NCI-H2196 (cell line): Measurements from ENCODE around the gene DAB2IP.

Experiments
- DNase-seq: peaks from one replicate; lab custom pipeline; 2025; ENCODE audit not compliant: unreplicated experiment; lab: John Stamatoyannopoulos, UW

The DAB2IP gene

GRCh38 chr9:121757281-121757585 lies 105.8 kb downstream of the DAB2IP start:
- DNase-seq, result no peak

DNA sequence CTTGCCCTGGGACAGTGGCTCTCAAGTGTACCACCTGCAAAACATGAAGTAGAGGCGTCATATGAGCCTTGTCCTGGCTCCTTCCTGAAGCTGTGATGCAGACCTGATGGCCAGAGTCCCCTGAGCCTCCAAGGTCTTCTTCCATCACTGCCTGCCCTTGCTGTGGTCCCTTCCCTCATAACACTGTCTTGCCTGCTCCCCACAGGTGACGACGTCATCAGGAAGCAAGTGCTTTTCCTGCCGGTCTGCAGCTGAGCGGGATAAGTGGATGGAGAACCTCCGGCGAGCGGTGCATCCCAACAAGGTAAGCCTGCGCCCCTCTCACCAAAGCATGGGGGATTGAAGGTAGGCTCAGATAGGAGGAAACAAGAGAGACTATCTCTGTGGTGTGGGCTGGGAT lies 107.3 kb downstream of the DAB2IP start:
- no peak for DNase-seq

GRCh38 chr9:121759996-121760395 lies 108.6 kb downstream of the DAB2IP start:
- no peak for DNase-seq

DNA sequence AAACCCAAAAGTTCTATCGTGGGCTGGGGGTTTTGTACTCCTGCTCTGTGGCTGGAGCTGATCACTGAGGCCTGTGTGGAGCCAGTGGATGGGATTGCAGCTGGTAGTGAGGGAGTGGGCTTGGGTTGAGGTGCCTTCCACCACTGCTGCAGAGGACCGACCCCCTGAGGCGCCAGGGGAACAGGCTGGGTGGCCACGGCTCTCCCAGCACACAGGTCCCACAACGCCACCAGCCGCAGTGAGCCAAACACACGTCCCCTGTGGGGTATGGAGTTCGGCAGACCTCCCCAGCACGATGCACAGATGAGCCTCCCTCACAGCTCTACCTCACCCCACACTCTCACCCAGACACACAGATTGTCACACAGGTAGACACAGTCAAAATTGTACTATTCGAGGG lies 109.1 kb downstream of the DAB2IP start:
- DNase-seq, result no peak

GRCh38 chr9:121763131-121763530 lies 111.7 kb downstream of the DAB2IP start:
- no peak for DNase-seq

DNA sequence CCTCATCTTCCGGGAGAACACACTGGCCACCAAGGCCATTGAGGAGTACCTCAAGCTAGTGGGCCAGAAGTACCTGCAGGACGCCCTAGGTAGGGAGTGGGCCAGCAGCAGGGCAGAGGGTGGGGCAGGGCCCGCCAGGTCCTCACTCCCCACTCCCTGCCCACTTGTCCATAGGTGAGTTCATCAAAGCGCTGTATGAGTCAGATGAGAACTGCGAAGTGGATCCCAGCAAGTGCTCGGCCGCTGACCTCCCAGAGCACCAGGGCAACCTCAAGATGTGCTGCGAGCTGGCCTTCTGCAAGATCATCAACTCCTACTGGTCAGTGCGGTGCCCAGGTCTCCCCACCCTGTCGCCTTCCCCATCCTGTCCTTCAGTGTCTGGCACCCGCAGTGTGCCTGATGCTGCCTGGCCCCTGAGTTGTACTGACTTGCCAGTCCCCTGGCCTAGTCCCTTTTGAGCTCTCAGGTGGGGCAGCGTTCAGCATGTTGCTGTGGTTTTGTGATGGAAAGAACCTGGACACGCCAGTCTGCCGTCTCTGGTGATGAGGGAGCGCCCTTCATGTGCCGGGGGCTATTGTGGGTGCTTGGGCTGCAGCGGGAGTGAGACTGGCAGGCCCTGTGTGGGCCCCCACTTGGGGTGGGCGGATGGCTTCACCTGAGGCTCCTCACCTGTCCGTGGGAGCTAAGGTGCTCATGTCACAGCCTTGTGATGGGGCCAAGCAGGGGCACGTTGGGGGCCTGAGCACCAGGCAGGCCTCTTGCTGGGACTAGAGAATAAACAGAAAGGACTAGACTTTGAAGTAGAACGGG lies 112.3 kb downstream of the DAB2IP start:
- DNase-seq, result no peak

DNA sequence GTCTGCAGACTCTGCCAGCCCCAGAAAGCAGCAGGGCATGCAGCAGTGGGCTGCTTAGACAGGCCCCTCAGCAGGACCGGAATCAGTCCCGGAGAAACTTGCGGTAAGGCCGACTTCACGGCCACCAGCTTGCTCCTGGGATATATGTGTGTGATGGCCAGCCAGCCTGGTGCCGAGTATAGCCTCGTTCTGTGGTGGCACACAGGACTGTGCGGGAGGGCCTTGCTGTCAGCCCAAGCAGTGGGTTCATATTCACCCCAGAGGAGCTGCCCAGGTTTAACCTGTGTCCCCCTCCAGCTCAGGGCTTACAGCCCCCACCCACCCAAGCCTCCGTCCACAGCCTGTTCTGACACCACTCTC lies 112.9 kb downstream of the DAB2IP start:
- DNase-seq, result no peak

GRCh38 chr9:121765021-121765950 lies 113.9 kb downstream of the DAB2IP start:
- DNase-seq, result no peak

- no peak for DNase-seq
Observed at GRCh38 chr9:121766081-121766683, 114.7 kb downstream of the DAB2IP start.

DNA sequence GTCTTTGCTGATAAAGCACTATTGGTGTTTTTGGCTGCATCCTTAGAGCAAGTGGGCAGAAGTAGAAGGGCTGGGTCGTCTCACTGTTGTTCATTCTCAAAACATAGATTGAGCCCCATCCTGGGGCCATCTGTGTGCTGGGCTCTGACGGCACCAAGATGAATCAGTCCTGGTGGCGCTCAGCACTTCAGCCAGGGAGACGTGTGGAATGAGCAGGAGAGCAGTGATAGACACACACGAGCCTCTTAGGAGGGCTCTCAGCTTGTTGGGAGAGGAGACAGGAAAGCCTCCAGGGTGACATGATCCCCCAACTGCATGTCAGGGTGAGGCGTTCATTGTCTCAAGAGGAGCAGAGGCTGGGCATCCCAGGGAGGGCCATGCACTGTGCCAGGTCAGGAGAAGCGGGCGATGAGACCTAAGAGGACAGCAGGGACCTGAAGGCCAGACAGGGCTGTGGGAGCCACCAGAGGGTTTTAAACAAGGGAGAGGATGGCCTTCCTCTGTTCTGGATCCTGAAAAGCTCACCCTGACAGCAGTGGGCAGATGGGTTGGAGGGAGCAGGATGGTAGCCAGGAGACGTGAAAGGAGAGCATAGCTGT lies 115.8 kb downstream of the DAB2IP start:
- DNase-seq, result no peak

DNA sequence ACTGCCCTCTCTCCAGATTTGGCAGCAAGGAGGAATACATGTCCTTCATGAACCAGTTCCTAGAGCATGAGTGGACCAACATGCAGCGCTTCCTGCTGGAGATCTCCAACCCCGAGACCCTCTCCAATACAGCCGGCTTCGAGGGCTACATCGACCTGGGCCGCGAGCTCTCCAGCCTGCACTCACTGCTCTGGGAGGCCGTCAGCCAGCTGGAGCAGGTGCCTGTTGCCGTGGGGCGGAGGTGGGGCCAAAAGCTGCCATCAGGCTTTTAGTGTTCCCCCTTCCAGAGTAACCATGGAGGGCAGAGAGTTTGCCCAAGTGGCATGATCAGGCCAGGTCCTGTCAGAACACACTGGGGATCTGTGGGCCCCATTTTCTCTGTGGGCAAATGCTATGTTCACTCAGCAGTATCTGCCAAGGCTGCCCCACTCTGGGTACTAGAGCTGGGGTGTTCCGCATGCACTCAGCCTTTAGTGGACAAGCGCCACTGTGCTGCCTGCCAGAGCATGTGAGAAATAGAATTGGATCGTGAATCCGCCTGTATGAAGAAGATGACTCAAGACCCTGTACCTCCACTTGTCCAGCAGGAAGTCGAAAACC lies 117.1 kb downstream of the DAB2IP start:
- DNase-seq, result no peak

GRCh38 chr9:121769939-121770338 lies 118.5 kb downstream of the DAB2IP start:
- no peak for DNase-seq

- no peak for DNase-seq
Observed at GRCh38 chr9:121770415-121771273, 119.2 kb downstream of the DAB2IP start.

DNA sequence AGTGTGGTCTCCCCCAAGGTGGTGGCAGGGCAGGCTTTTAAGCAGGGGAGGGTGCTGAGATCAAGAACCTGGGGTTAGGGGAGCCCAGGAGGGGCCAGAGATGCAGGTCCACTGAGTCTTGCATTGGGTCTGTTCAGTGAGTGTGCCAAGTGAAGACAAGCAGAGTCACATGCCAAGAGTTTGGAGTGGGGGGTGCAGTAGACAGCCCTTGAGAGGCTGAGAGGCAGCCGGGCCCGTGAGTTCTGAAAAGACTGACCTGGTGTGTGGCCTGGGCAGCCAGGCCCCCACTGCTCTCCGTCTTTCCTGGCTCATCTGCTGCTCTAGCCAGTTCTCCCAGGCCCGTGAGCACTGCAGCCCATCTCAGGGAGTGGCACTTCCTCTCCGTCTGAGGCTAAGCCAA lies 120.0 kb downstream of the DAB2IP start:
- DNase-seq, result no peak

GRCh38 chr9:121771851-121772599 lies 120.6 kb downstream of the DAB2IP start:
- no peak for DNase-seq

DNA sequence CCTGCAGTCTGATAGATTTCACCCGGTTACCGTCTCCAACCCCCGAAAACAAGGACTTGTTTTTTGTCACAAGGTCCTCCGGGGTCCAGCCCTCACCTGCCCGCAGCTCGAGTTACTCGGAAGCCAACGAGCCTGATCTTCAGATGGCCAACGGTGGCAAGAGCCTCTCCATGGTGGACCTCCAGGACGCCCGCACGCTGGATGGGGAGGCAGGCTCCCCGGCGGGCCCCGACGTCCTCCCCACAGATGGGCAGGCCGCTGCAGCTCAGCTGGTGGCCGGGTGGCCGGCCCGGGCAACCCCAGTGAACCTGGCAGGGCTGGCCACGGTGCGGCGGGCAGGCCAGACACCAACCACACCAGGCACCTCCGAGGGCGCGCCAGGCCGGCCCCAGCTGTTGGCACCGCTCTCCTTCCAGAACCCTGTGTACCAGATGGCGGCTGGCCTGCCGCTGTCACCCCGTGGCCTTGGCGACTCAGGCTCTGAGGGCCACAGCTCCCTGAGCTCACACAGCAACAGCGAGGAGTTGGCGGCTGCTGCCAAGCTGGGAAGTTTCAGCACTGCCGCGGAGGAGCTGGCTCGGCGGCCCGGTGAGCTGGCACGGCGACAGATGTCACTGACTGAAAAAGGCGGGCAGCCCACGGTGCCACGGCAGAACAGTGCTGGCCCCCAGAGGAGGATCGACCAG lies 121.3 kb downstream of the DAB2IP start:
- DNase-seq, result no peak

GRCh38 chr9:121773286-121773953 lies 122.0 kb downstream of the DAB2IP start:
- no peak for DNase-seq

DNA sequence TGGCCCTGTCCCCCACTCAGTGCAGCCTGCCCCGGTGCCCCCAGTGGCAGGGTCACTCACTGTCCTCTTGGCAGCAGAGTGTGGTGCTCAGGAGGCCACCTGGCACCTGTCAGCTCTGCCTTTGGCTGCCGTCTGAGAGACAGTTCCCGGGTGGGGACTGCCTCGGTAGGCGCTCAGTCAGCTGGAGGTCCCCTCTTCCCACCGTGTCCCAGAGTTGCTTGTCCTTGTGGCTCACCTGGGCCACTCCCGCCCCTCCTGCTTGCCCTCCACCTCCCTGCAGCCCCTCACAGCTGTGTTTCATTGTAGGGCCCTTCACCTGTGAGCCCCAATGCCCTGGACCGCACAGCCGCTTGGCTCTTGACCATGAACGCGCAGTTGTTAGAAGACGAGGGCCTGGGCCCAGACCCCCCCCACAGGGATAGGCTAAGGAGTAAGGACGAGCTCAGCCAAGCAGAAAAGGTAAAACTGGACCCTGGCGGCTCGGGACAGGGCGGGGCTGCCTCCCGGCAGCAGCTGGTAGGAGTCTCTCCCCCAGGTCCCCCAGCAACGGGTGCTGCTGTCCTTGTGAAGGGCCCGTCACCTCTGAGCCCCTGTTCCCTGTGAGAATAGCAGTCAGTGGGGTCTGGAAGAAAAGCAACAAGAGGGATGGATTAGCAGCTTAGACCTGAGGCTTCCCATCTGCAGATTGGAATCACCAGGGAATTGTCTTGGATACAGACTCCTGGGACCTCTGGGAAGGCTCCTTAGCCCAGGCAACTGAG lies 122.7 kb downstream of the DAB2IP start:
- no peak for DNase-seq
